ENCODE data around the gene DUSP11. TPM values are rescaled to one million over a fixed set of nuclear protein-coding genes. Genes with fewer than 3 reads are reported as not detected.

The DUSP11 gene
- total and polyA plus RNA-seq, 4 donors, result 6.7 to 10.7 (median 9.2) TPM

- Histone ChIP-seq H3K9ac (ENCODE audit: low read depth in 1 of 2, low read length in 2 of 2) (no peak overlapping the region), H3K27me3 (ENCODE audit: control insufficient read depth in 4 of 4, insufficient read depth in 4 of 4, low read length in 3 of 4) (no peaks in the 10 kb centered on the region), H3K9me3 (ENCODE audit: control insufficient read depth in 4 of 4, low read length in 3 of 4) (no peaks in the 10 kb centered on the region), H3K27ac (ENCODE audit: low read depth in 1 of 2, low read length in 2 of 2) (no peak overlapping the region), H3K4me1 (ENCODE audit: control insufficient read depth in 4 of 4, insufficient read depth in 4 of 4, low read length in 3 of 4) (peaks cover 6 to 22% (median 16%) of the 10 kb centered on the region in 4 donors), H3K4me3 (ENCODE audit: low read depth in 1 of 3, low read length in 3 of 3) (peak overlapping the region in 2 of 3 donors; percentile 77 to 99), H3K36me3 (ENCODE audit: control insufficient read depth in 4 of 4, insufficient read depth in 3 of 4, low read depth in 1 of 4, low read length in 3 of 4) (peaks cover 0 to 4% (median 2%) of the 10 kb centered on the region in 4 donors)
- WGBS, result 80% methylated on average over 9 of the region's 9 CpGs
- TF ChIP-seq FOXA2 (IDR thresholded peaks at IDR 0.05) (no peak), NR2F2 (IDR thresholded peaks at IDR 0.05) (no peak), SP1 (IDR thresholded peaks at IDR 0.05) (no peak), EGR1 (IDR thresholded peaks at IDR 0.05; ENCODE audit: low read depth in 2 of 2) (no peak), FOXA1 (IDR thresholded peaks at IDR 0.05) (no peak), ZBTB33 (IDR thresholded peaks at IDR 0.05) (no peak), RXRA (IDR thresholded peaks at IDR 0.05) (no peak), MAX (IDR thresholded peaks at IDR 0.05) (no peak), TAF1 (conservative IDR thresholded peaks at IDR 0.05) (no peak), YY1 (IDR thresholded peaks at IDR 0.05) (no peak)
- TF ChIP-seq, protein P1, sequence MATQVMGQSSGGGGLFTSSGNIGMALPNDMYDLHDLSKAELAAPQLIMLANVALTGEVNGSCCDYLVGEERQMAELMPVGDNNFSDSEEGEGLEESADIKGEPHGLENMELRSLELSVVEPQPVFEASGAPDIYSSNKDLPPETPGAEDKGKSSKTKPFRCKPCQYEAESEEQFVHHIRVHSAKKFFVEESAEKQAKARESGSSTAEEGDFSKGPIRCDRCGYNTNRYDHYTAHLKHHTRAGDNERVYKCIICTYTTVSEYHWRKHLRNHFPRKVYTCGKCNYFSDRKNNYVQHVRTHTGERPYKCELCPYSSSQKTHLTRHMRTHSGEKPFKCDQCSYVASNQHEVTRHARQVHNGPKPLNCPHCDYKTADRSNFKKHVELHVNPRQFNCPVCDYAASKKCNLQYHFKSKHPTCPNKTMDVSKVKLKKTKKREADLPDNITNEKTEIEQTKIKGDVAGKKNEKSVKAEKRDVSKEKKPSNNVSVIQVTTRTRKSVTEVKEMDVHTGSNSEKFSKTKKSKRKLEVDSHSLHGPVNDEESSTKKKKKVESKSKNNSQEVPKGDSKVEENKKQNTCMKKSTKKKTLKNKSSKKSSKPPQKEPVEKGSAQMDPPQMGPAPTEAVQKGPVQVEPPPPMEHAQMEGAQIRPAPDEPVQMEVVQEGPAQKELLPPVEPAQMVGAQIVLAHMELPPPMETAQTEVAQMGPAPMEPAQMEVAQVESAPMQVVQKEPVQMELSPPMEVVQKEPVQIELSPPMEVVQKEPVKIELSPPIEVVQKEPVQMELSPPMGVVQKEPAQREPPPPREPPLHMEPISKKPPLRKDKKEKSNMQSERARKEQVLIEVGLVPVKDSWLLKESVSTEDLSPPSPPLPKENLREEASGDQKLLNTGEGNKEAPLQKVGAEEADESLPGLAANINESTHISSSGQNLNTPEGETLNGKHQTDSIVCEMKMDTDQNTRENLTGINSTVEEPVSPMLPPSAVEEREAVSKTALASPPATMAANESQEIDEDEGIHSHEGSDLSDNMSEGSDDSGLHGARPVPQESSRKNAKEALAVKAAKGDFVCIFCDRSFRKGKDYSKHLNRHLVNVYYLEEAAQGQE (IDR thresholded peaks at IDR 0.05), result no peak
- no peak for DNase-seq (ENCODE audit: low spot score)
Observed at GRCh38 chr2:73827660-73828388, 47.9 kb upstream of the DUSP11 start.

DNA sequence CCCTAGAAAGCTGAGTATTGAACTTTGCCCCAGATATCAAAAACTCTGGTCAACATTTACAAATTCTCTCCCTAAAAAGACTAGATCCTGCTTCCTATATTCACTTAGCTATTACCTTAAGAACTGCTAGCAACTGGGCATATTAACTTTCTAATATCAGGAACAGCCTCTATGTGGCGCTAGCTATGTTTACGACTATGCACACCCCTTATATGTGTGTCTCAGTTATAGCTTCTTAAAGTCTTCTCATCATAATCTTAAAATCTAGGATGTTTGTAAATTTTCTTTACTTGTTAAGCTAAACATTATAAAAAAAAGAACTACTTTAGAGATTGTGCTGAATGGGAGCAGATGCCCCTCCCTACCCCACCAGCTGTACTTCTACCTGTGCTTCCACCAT, 47.1 kb upstream of the DUSP11 start:
- peak; percentile 8 to 25 for TF ChIP-seq RAD21 (IDR thresholded peaks at IDR 0.05)
- no peak for TF ChIP-seq JUND (IDR thresholded peaks at IDR 0.05)
- Histone ChIP-seq H3K9ac (ENCODE audit: low read depth in 1 of 2, low read length in 2 of 2) (no peak overlapping the region), H3K27me3 (ENCODE audit: control insufficient read depth in 4 of 4, insufficient read depth in 4 of 4, low read length in 3 of 4) (no peaks in the 10 kb centered on the region), H3K36me3 (ENCODE audit: control insufficient read depth in 4 of 4, insufficient read depth in 3 of 4, low read depth in 1 of 4, low read length in 3 of 4) (no peaks in the 10 kb centered on the region), H3K4me1 (ENCODE audit: control insufficient read depth in 4 of 4, insufficient read depth in 4 of 4, low read length in 3 of 4) (peaks cover 4 to 18% (median 16%) of the 10 kb centered on the region in 4 donors), H3K9me3 (ENCODE audit: control insufficient read depth in 4 of 4, low read length in 3 of 4) (no peaks in the 10 kb centered on the region), H3K27ac (ENCODE audit: low read depth in 1 of 2, low read length in 2 of 2) (no peak overlapping the region), H3K4me3 (ENCODE audit: low read depth in 1 of 3, low read length in 3 of 3) (no peak overlapping the region)
- WGBS, result 35% methylated on average over 2 of the region's 2 CpGs
- no peak for DNase-seq (ENCODE audit: low spot score)

DNA sequence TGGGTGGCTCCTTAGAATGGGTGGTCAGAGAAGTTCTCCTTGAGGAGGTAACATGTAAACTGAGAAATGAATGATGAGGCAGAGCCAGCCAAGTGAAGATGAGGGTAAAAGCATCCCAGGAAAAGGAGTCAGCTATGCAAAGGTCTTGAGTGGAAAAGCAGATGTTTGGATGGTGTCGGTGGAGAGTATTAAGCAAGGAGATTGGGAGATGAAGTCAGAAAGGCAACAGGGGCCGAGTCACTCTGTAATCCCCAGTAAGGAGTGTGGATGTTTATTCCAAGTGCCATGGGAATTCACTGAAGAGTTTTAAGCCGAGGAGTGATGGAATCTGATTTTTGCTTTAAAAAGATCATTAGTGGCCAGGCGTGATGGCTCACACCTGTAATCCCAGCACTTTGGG, 45.5 kb upstream of the DUSP11 start:
- WGBS, result 84% methylated on average over 4 of the region's 4 CpGs
- no peak for DNase-seq (ENCODE audit: low spot score)
- H3K9ac ChIP-seq (ENCODE audit: low read depth in 1 of 2, low read length in 2 of 2), result no peak overlapping the region
- no peak overlapping the region for H3K27ac ChIP-seq (ENCODE audit: low read depth in 1 of 2, low read length in 2 of 2)
- peaks cover 4 to 17% (median 16%) of the 10 kb centered on the region in 4 donors for H3K4me1 ChIP-seq (ENCODE audit: control insufficient read depth in 4 of 4, insufficient read depth in 4 of 4, low read length in 3 of 4)
- no peaks in the 10 kb centered on the region for H3K27me3 ChIP-seq (ENCODE audit: control insufficient read depth in 4 of 4, insufficient read depth in 4 of 4, low read length in 3 of 4)
- no peaks in the 10 kb centered on the region for H3K9me3 ChIP-seq (ENCODE audit: control insufficient read depth in 4 of 4, low read length in 3 of 4)
- H3K36me3 ChIP-seq (ENCODE audit: control insufficient read depth in 4 of 4, insufficient read depth in 3 of 4, low read depth in 1 of 4, low read length in 3 of 4), result no peaks in the 10 kb centered on the region
- H3K4me3 ChIP-seq (ENCODE audit: low read depth in 1 of 3, low read length in 3 of 3), result no peak overlapping the region
- TF ChIP-seq ZBTB33 (IDR thresholded peaks at IDR 0.05) (no peak), EGR1 (IDR thresholded peaks at IDR 0.05; ENCODE audit: low read depth in 2 of 2) (no peak), RXRA (IDR thresholded peaks at IDR 0.05) (no peak), RAD21 (IDR thresholded peaks at IDR 0.05) (no peak), HNF4G (IDR thresholded peaks at IDR 0.05) (no peak), HNF4A (conservative IDR thresholded peaks at IDR 0.05) (no peak), FOXA2 (IDR thresholded peaks at IDR 0.05) (no peak), ATF3 (IDR thresholded peaks at IDR 0.05) (no peak)
- TF ChIP-seq, protein P1 (IDR thresholded peaks at IDR 0.05), result no peak
